ENCODE measurements around the gene CSAG2.

The CSAG2 gene

DNA sequence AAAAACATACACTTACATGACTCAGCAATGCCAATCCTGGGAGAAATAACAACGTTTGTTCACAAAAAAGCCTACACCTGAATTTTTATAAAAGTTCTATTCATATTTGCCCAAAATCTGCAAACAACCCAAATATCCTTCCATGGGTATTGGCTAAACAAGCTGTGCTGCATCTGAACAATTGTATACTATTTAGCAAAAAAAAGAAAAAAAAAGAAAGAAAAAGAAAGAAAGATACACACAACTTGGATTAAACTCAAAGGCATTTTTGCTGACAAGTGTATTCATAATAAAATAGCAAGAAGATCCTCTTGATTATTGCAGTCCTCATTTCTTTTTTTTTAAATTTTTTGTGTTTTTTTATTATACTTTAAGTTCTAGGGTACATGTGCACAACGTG lies 34.9 kb downstream of the CSAG2 start:
- DNase-seq (ENCODE audit: low read depth in 2 of 2, low spot score in 1 of 2), result no peak

DNA sequence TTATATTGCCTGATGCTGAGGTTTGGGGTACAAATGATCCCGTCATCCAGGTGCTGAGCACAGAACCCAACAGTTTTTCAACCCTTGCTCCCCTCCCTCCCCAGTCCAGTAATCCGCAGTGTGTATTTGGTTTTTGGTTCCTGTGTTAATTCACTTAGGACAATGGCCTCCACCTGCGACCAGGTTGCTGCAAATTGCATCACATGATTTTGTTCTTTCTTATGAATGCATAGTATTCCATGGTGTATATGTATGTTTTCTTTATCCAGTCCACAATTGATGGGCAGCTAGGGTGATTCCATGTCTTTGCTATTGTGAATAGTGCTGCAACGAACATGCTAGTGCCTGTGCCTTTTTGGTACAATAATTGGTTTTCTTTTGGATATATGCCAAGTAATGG lies 46.0 kb downstream of the CSAG2 start:
- no peak for DNase-seq (ENCODE audit: low read depth in 2 of 2, low spot score in 1 of 2)

DNA sequence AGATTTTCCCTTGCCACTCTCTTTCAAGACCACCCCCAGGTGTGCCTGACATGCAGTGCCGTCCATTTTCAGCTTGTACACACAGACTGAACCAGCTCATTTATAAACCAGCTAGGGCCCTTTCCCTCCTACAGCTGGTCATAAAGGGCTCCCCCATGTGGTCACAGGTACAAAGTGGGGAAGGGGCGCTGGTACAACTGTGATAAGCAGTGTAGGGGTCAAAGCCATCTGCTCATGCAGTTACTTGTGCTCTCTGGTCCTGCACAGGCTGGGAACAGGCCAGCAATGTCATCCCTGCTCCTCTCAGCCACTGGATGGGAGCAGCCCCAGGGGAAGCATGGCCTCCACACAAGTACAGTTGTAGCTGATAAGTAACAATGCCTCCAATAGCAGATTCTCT lies 50.8 kb downstream of the CSAG2 start:
- DNase-seq (ENCODE audit: low read depth in 2 of 2, low spot score in 1 of 2), result no peak
